Stimulated activated CD4-positive, alpha-beta T cell treated with anti-CD3 and anti-CD28 coated beads, Interleukin-12 subunit alpha, Interleukin-12 subunit beta, amount 100 ng/mL, for 24 hours (primary cell): Measurements from ENCODE around the gene TFF2.

ENCODE experiments used
- DNase-seq, 2 experiments: peaks; one replicate each; pipeline ENCODE4 v3.0.0-alpha.2; 2020; ENCODE audit warnings: low read depth in 2 of 2

The TFF2 gene

DNA sequence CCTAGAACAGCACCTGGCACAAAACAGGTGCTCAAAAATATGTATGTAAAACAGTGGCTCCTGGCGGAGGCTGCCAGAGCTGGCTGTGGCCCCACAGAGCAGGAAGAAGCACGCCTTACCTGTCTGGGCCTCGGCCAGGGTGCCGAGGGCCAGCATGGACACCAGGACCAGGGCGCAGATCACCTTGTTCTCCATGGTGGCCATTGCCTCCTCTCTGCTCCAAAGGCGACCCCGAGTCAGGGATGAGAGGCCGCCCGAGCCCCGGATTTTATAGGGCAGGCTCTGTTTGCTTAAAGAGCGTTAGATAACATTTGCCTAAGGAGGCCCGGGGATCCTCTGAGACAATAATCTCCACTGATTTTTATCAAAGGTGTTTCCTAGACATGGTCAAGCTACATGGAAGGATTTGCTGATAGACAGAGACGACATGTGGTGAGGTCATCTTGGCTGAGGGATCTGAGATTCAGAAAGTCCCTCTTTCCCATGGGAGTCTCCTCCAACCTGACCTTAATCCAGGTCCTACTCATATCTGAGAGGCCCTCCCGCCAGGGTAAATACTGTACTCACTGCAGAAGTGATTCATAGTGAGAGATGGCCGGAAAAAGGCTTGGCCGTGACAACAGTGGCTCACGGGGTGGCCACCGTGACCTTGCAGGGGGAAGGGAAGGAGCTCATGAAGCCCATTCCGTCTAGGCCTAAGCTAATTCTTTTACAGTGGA lies 15.7 kb upstream of the TFF2 start, which contains the start of gene TFF1:
TSS of gene TFF1 (minus strand) at position 244 of the 719 bp plus-strand sequence. CDS start at position 204, 40 bp downstream.
- DNase-seq = no peak

DNA sequence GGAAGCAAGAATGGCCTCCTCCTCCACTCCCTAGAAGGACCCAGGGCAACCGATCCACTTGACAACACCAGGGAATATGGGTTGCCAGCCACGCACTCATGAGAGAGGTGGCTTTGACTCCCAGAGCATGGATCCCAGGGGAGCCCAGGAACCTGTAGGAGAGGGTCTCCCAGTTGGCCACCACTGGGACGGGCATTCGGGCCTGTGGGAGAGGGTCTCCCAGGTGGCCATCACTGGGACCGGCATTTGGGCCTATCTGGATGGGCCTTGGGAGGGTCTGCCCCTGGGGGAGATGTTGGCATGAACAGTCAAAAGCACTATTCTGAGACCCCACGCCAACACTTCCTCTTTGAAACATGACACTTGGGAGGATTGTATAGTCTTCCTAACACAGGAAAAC lies 15.0 kb upstream of the TFF2 start:
- DNase-seq = no peak

DNA sequence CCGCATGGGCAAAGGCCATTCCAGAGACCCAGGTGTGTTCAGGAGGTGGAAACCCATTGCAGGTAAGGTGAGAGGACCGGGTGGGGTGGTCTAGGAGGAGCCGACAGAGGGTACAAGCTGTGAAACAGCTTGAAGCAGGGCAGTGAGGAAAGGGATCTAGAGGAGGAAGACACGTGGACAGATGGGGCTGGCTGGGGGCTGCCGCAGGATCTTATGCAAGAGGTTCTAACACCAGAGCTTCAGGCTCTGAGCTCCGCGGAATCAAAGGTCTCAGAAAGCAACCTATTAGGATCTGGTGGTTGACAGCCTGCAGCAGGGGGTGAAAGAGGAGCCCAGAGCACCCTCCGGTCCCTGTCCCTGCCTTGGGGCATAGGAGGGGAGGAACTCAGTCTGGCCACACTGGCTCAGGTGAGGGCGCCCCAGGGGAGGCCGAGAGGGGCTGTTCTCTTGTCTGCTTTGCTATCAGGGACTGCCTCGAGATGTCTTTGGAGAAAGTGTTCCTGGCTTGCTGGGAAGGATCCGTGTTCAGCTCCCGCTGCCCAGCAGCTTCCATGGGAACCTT lies 13.6 kb upstream of the TFF2 start:
- DNase-seq = no peak

DNA sequence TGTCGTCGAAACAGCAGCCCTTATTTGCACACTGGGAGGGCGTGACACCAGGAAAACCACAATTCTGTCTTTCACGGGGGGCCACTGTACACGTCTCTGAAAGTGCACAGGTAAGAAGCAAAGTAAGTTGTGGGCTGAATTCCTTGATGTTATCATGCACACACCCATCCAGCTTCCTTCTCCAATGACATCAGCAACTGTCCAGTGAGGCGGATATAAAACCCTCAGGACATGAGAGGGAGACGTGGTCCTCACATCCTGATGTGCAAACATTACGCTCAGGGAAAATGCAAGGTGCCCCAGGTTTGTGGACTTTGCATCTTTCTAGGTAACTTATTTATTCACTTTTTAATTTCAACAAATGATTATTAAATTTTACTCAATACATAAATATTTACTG lies 12.5 kb upstream of the TFF2 start:
- no peak for DNase-seq

DNA sequence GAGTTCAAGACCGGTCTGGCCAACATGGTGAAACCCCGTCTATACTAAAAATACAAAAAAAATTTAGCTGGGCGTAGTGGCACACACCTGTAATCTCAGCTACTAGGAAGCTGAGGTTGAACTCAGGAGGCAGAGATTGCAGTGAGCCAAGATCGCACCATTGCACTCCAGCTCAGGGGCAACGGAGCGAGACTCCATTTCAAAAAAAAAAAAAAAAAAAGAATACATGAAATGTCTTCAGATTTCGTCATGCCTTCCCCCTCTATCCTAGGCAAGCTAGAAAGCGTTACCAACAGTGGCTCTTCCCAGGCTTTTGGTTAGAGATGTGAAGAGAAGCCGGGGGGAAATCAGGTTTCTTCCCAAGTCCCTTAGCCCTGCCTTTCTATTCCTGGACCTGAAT lies 11.9 kb upstream of the TFF2 start:
- no peak for DNase-seq

DNA sequence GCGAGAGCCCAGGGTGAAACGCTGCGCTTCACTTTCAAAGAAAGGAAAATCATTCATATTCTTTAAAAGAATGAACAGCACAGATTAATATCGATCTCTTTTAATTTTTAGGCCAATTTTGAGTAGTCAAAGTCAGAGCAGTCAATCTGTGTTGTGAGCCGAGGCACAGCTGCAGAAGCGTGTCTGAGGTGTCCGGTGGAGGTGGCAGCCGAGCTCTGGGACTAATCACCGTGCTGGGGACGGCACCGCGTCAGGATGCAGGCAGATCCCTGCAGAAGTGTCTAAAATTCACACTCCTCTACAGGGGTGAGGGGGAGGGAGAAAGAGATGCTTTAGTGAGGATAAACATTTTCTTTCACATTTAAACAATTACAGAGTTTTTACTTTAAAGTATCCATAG lies 11.4 kb upstream of the TFF2 start:
- no peak for DNase-seq

DNA sequence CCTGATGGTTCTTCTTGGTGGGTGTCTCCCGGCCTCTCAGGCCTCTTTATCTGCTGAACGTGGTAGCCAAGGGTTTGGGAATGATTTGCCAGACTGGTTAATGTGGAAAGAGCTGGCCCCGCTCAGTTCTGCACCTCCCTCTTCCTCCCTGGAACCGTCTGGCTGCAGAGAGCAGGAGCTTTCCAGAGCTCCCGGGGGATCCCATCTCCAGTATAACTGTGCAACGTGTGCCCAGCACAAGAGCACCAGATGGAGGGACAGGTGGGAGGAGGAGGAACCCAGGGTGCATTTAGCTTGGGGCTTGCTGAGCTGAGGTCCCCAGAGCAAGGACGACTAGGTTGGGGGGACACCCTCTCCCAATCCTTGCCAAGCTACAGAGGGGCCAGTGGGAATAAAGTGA lies 10.5 kb upstream of the TFF2 start:
- no peak for DNase-seq

DNA sequence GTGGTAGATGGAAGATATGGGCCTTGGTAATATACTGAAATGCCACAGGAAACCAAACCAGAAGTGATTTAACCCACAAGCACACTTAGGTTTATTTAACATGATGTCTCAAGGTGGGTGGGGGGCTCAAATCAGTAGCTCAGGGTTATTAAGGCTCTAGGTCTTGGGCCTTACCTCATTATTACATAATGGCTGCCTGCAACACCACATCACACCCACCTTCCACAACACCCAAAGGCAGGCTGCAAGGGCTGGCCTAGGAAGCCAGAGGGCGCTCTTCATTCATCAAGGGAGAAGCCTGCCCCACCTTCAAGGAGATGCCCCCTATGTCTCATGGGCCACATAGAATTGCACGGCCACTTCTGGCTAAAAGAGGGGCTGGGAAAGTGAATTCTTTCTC lies 9.5 kb upstream of the TFF2 start:
- peak in 1 of 2 experiments; percentile 17 for DNase-seq

DNA sequence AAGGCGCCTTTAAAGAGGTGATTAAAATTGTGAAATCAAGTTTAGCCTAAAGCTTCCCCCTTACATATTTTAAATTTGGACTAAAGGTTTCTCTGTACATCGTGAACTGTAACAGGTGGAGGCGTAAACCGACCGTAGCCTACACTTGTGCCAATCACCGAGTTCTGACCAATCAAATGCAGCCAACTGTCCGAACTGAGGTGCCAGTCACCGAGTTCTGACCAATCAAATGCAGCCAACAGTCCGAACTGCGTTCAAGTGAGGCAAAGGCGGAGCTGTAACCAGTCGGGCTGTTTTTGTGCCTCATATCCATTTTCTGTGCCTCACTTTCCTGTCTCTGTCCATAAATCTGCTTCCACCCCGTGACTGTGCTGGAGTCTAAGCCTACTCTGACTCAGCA lies 8.1 kb upstream of the TFF2 start:
- DNase-seq = no peak

DNA sequence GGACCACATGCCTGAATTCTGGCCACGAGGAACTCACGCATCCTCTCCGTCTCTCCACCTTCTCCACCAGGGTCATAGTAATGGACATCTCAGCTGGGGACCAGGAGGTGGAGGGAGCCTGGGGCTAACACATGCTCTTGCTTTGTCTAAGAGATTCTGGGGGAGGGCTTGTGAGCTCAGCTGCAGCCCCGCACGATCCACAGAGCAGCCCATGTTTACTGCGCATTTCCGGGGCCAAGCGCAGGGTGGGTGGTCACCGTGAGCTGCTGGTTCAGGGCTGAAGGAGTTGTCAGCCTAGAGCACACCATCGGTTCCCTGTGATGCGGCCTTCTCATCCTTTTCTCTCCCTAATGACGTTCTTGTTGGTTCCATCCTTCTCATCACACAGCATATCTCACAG lies 7.5 kb upstream of the TFF2 start:
- DNase-seq = no peak

DNA sequence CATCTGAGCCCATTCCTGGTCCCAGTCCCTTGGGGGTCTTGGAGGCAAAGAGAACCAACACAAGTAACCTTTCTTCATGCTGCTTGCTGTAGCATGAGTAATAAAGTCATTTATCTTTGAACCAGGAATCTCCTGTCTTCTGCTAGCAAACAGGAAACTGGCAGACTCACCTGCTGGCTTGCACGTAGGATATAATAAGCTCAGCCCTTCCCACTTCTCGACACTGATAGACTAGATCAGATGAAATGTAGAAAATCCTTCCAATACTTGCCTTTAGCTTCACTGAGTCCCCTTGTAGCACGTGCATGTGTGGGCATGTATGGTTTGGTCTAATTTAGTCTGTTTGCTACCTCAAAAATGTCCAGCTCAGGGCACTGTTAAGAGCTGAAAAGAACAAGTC lies 6.5 kb upstream of the TFF2 start:
- DNase-seq = no peak

DNA sequence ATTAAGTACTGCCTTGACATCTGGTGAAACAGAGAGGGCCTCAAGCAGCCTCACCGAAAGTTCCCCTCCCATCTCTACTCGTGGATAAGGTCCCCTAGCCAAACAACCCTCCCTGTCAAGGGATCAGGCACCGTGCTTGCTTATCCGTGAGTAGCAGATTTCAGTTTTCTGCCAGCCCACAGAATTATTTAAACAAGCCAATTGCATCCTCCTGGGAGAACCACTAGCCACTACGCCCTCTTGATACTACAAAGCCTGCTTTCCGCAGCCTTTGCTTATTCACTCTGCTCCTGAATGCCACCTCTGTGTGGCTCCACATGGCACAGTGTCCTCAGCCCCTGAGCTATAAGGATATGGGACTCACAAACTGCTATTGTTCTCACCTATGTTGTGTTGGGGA lies 5.9 kb upstream of the TFF2 start:
- no peak for DNase-seq

DNA sequence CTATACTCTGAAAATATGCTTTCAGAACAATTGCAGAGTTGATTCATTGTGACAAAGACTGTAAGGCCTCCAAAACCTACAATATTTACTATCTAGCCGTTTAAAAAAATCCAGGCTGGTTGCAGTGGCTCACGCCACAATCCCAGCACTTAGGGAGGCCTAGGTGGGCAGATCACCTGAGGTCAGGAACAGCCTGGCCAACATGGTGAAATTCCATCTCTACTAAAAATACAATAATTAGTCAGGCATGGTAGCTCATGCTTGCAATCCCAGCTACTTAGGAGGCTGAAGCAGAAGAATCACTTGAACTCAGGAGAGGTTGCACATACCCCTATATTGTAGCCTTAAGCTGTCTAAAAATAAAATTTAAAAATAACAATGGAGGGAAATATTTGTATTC lies 5.3 kb upstream of the TFF2 start:
- DNase-seq = no peak

DNA sequence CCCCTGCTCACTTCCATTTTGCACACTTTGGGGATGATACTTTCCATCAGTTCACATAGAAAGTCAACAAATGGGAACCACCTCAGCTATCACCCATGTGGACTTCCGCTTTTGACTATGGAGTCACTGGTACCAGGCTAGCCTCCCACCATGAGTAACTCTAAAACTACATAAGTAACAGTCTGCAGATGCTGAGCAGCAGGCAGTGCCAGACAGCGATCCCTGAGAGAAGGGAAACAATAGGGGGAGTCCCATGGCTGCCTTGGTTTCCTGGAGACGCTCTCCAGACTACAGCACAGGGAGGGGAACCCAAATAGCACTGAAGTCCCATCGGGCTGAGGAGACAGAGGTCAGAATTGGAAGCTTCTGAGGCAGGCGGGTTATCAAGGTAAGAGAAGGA lies 2.8 kb upstream of the TFF2 start:
- DNase-seq = no peak

DNA sequence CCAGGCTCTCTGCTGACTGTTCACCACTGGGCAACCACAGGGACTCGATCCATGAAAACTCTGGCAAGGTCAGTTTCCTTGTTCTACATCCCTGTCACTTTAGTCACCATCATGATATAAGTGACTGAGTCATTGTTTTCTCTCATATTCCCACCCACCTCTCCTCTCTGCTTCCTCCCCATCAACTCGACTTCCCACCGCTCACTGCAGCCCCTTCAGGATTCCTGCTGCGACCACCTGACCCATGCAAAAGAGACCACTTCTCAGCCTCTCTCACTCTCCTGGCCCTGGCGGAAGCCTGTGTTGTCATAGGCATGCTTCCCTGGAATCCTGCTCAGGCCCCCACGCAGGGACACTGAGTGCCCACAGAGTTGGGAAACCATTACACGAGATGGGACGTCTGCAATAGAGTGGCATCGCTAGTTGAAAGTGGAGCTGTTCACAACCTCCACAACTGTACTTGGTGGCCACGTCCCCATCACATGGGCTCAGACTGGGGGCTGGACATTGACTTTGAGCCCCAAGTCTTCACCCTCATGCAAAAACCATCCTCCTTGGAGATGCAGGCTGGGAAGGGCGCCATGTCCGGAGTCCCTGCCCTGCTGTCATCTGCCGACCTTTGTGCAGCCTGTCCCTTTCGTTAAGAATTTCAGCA lies 1.8 kb upstream of the TFF2 start:
- DNase-seq = no peak

DNA sequence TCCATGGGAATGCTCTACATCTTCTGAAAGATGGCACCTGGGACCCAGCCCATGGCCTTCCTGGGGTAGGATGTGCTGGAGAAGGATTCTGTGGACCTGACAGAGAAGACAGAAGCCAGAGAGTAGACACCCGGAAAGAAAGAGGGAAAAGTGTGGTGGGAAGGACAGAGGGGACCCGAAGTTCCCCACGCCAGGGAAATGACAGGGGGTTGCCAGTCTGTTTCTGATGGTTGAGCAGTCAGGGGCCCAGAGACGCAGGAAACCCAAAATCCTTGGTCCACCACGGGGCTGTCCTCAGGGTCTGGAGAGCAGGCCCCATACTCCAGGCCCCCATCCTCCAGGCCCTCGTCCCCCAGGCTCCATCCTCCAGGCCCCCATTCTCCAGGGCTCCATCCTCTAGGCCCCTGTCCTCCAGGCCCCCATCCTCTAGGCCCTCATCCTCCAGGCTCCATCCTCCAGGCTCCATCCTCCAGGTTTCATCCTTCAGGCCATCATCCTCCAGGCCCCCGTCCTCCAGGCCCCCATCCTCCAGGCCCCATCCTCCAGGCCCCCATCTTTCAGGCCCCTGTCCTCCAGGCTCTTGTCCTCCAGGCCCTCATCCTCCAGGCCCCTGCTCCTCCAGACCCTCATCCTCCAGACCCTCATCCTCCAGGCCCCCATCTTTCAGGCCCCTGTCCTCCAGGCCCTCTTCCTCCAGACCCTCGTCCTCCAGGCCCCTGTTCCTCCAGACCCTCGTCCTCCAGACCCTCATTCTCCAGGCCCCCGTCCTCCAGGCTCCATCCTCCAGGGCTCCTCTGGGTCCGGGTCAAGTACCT lies 1.0 kb upstream of the TFF2 start:
- DNase-seq = no peak

DNA sequence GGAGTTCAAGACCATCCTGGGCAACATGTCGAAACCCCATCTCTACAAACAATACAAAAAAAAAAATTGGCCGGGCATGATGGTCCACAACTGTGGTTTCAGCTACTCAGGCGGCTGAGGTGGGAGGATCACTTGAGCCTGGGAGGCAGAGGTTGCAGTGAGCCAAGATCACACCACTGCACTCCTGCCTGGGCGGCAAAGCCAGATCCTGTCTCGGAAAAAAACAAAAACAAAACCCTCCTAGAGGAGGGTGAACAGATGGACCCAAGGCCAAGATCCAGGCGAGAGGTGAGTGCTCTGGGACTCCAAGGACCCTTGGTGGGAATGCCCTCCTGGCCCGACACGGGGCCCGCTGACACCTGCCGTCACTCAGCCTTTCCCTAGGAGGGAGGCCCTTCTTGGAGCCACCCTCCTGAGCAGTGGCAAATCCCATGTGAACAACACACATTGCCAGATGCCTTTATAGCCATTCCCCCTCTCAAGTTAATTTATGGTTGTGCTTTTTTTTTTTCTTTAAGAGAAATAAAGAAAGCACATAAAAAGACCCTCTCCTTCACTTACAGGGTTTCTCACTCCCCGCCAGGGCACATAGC lies 380 bp downstream of the TFF2 start:
- DNase-seq = no peak

DNA sequence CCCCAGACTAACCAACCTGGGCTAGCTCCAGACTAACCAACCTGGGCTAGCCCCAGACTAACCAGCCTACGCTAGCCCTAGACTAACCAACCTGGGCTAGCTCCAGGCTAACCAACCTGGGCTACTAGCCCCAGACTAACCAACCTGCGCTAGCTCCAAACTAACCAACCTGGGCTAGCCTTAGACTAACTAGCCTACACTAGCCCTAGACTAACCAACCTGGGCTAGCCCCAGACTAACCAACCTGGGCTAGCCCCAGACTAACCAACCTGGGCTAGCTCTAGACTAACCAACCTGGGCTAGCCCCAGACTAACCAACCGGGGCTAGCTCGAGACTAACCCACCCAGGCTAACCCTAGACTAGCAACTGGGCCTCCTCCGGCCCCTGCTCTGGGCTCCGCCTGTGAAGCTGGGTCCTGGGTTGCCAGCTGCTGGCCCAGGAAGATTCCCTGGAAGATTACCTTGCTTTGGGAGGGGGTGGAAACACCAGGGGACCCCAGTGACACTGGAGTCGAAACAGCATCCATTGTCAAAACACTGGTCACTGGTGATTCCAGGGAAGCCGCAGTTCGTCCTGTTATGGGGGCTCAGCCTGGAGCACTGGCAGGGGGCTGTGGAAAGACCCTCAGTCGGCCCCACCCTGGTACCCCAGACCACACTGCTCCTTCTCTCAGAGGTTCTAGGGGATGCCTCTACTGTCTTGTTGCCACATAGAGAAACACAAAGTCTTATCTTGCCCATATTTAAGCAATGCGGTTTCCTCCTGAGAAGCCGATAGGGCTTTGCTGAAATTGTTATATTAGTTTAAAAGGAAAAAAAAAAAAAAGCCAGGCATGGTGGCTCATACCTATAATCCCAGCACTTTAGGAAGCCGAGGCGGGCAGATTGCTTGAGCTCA lies 1.1 kb downstream of the TFF2 start:
- no peak for DNase-seq

DNA sequence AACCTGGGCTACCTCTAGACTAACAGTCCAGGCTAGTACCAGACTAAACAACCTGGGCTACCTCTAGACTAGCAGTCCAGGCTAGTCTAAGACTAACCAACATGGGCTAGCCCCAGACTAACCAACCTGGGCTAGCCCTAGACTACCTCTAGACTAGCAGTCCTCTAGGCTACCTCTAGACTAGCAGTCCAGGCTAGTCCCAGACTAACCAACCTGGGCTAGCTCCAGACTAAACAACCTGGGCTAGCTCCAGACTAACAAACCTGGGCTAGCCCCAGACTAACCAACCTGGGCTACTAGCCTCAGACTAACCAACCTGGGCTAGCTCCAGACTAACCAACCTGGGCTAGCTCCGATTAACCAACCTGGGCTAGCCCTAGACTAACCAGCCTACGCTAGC lies 2.0 kb downstream of the TFF2 start:
- no peak for DNase-seq

DNA sequence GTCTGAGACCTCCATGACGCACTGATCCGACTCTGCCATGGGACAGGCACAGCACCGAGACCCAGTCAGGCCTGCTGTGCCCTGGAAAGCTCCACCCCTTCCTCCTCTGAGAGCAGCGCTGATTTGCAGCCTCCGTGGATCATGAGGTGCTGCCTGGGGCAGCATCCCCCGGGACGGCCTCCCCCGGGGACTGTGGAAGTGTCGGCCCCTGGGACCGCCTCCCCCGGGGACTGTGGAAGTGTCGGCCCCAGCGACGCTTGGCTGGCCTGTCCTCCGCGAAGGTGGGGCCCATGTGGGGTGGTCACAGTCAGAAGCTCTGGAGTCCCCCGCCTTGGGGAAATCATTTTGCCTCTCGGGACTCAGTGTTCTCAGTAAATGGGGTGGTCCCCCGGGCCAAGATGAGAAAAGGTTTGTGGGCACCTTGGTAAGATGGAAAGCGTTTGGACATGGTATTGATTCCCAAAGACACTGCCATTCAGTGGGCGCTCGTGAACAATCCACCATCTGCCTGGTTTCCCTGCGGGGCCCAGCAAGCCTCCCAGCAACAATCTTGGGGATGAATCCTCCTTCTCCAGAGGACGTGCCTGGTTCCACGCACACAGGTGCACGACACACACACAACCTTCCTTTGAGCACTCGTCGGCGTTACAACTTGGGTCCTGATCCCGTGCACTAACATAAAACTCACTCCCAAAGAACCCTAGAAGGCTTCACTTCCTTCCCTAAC lies 3.0 kb downstream of the TFF2 start:
- DNase-seq = no peak
